Anterior cingulate cortex (tissue), 58 donors: Measurements from ENCODE around the gene SYNPO.

Experiments used
- DNase-seq, 58 donors: peaks; one replicate each; lab custom pipeline; 2025; lab: John Stamatoyannopoulos, UW

Gene SYNPO

DNA sequence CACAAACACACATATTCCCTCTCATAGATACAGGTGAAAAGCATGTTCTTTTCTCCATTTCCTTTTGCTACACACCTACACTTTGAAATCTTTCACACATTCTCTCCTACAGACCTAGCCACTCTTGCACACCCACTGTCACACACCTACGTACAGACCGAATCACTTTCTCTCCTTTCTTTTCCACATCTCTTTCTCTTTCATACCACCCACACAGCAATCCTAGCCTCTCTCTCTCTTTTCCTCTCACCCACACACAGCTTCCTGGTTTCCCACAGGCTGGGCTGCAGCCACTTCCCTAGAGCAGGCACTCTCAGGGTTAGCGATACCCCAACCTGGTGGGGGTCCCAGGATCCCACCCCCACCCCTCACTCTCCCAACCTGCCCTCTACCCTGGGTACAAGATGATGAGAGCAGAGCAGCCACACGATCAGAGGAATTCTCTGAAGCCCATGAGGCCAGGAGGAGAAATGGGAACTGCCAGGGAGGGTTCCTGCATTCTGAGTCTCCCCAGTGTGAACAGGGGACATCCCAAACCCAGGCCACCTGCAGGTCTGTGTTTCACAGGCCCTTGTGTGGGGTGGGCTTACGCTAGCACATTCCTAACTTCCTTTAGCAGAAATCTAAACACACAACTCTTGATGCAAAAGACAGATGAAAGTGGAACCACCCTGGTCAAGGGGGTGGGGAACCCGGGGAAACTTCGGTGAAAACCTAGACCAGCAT is 17.1 kb upstream of the SYNPO start:
- peak in 3 of 58 donors; percentile 22 to 57 (median 42) for DNase-seq

DNA sequence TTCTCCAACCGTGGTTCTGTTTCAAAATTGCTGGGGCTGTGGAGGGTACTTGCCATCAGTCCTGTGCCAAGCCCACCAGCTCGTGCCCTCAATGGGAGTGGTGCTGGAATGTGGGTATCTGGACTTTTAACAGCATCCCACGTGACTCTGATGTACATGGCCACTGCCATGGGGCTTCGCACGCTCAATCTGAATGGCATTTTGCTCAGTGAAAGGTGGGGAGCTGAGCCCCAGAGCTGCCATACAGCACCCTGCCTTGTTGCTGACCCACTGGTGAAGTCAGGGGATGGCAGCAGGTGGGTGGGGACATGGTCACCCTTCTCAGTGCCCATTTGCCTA is 16.6 kb upstream of the SYNPO start:
- no peak for DNase-seq

DNA sequence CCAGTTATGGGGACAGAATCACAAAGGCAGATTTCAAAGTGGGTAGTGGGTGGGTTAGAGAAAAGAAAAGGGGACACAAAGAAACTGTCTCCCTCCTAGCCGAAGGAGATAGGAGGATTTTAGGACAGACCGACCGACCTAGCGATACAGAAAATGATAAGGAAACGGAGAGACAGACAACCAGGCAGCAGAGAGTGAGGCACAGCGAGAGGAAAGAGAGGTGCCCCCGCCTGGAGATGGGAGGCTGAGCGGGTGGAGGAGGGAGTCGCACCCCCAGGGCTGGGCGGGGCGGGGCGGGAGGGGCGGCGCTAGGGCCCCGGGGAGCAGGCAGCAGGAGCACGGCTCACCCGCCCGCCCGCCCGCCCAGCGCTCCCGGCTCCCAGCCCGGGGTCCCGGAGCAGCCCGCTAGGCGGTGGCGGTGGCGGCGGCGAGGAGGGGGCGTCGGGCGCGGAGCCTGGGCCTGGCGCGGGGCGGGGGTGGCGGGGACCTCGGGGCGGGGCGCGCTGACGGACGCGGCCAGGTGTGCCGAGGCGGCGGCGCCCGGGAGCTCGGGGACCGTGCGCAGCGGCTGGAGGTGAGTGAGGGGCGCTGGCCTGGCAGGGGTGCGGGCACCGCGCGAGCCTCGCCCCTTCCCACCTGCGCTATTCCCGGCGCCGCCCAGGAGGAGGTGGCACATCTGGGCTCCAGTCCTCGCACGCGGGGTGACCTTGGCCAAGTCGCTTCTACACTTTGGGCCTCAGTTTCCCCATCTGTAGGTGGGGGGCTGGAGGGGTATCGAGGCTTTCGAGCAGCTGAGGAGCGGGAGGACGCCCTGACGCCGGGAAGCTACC is 15.9 kb upstream of the SYNPO start:
- DNase-seq = peak in 16 of 58 donors; percentile 14 to 77 (median 50)

DNA sequence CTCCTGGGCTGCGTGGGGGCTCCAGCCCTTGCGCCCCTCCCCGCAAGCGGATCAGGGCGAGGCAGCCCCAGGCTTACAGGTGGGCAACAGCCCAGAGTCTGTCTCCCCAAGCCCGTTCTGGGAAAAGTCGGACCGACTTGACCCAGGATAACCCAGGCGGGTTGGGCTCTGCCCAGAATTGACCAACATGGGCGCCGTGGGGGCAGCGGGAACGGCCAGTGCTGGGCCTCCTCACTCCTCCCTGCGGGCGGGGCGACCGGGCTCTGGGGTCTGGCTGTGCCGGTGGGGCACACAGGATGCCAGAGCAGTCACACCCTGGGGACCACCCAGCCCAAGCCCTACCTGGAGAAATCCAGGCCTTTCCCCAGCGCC is 15.3 kb upstream of the SYNPO start:
- no peak for DNase-seq

DNA sequence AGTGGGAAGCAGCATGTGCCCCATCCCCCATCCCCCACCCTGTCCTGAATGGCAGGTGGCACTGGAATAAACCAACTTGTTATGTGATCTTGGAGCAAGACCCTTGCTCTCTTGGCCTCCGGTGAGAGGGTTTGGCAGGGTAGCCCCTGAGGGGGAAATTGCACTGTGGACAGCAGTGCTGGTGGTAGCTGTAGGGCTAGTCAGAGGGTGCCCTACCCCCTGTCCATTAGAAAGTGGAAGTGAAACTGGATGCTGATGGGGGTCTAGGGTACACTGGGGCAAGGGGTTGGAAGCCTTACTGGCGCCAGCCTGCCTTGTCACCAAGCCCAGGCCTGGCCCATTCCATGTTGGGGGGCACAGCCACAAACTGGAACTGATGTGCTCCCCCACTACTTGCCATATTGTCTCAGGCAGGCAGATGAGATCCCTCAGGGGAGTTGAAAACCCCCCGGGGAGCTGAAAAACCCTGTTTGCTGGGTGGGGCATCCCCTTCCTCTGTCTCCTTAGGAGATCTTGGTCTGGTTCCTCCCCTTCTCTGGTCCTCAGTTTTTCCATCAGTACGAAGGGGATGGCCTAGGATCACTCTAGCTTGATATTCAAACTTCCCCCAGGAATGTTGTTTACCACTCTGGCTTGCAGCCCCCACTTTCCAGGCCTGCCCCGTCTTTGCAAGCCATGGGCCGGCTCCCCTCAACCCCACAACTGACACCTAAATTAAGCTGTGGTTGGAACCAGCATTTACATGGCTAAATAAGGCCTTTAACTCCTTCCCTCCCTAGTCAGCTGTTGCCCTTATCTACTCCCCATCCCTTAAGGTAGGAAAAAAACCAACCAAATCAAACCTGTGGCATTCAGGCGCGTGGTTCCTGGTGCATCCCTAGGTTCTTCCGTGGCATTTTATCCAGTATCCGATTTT is 14.4 kb upstream of the SYNPO start:
- no peak for DNase-seq

DNA sequence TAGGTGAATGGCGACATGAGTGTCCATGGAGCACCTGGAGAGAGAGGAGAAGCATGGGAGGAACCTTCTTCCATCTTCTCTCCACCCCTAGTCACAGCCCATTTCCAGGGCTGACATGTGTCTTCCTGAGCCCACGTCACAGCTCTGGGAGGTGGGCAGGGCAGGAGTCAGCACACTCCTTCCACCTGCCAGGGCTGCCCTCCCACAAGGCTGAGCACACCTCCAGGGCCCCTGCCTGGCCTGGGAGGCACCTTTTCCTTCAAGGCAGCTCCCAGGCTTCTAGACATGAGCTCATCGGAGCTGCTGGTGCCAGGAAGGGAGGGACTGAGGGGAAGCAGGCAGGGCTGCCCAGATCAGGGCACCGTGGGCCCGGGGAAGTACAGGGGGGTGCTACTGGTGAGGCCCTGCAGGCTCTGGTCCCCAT is 13.6 kb upstream of the SYNPO start:
- DNase-seq = peak in 1 of 58 donors; percentile 65

DNA sequence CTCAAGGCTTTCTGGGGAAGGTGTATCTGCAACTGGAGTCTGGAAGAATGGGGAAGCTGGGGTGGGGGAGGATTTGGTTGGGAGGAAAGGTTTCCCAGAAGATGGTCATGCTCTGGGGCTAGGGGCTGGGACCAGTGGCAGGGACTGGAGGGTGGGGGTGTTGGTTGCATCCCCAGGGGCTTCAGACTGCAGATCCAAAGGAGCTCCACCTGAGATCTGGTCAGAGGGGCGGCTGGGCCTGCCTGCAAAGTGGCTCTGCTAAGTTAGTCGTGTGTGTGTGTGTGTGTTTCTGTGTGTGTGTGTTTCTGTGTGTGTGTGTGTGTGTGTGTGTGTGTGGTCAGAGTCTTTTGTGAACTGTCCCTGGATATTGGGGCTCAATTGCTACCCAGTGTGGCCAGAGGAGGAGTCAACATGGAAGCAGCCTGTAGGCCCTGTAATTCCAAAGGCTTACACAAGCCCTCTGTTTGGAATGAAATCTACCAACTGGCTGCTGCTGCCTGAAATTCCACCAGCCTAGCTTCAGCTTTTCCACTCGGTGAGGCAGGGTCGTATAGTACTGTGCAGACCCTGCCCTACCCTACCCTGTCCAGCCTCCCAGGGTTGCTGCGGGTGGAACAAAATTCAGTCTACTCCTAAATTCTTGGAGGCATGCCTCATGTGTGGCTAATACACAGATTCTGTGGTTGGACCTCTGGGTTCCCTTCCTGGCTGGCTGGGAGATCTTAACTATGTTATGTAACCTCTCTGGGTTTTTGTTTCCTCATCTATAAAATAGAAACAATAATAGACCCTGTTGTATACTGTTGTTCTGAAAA is 12.5 kb upstream of the SYNPO start:
- DNase-seq = no peak

DNA sequence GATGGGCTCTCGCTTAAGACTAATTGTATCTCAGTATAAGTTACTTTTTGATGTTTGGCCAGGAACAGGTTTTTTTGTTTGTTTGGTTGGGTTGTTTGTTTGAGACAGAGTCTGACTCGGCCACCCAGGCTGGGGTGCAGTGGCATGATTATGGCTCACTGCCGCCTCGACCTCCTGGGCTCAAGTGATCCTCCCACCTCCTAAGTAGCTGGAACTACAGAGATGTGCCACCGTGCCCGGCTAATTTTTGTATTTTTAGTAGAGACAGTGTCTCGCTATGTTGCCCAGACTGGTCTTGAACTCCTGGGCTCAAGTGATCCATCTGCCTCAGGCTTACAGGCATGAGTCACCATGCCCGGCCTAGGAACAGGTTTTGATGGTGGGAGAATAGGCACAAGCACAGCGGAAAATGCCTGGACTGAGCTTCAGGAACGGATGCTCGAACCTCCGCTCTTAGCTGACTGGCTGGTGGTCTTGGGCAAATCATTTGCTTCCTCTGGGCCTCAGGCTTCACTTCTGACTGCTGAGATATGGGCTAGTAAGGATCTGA is 11.4 kb upstream of the SYNPO start:
- no peak for DNase-seq

DNA sequence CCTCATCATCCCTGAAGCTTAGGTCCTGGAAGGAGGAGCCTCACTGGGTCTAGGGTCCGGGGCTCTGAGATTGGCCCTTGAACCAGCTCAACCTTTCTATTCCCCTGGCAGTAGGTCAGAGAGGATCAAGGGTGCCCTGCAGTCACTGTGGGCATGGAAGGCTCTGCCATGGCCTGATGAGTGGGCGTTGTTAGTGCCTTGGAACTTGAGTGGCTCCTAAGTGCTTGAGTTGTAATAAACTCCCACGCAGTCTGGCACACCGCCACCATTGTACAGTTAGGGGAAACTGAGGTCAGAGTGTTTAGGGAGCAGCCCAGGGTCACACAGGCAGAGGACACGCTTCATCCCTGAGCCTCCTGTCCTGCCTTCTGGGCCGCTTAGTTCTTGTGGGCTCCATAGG is 10.4 kb upstream of the SYNPO start:
- DNase-seq = no peak

DNA sequence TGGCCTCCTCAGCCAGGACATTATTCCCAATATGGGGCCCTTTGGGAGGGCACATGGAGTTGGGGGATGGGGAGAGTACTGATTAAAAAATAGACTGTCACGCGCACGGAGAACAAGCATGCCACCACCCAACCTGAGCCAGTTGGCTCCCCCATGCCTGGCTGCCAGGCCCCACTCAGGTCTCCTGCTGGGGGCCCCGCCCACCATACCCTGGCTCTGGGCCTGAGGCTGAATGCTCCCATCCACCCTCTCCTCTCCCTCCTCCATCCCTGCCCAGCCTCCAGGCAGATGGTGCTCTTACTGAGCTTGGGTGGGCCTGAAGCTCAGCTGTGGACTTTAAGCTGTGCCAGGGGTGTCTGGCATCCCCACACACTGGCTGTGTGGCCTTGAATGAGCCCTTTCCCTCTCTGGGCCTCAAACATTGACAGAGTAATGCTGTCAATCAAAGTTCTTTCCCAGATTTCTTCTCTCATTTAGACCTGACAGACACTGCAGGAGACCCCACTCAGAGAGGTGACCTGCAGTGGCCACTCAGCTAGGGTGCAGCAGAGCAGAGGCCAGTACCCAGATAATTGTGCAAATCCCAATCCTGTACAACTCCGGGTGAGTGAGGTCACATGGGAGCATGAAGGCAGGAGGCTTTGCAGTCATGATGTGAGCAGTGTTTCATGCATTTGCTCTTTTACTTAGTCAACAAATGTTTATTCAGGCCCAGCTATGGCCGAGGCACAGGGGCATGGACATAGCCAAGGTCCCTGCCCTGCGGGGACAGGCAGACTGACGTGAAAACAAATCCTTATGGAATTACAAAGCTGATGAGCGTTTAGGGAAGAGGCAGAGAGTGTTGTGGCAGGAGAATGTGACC is 9.8 kb upstream of the SYNPO start:
- DNase-seq = no peak

DNA sequence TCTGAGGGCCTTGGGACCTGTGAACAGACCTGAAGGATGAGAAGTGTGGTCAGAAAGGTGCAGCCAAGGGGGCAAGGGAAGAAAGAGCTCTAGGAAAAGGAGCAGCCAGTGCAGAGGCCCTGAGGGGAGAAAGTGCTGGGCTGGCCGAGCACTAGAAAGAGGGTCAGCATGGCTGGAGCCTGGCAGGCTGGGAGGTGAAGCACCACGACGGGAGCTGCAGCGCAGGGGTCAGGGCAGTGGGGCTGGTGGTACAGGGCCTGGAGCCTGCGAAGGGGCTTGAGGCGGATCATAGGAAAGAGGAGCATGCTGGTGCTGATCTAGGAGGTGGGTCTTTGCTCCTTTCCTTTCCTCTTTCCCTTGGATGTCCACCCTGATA is 9.1 kb upstream of the SYNPO start:
- no peak for DNase-seq

DNA sequence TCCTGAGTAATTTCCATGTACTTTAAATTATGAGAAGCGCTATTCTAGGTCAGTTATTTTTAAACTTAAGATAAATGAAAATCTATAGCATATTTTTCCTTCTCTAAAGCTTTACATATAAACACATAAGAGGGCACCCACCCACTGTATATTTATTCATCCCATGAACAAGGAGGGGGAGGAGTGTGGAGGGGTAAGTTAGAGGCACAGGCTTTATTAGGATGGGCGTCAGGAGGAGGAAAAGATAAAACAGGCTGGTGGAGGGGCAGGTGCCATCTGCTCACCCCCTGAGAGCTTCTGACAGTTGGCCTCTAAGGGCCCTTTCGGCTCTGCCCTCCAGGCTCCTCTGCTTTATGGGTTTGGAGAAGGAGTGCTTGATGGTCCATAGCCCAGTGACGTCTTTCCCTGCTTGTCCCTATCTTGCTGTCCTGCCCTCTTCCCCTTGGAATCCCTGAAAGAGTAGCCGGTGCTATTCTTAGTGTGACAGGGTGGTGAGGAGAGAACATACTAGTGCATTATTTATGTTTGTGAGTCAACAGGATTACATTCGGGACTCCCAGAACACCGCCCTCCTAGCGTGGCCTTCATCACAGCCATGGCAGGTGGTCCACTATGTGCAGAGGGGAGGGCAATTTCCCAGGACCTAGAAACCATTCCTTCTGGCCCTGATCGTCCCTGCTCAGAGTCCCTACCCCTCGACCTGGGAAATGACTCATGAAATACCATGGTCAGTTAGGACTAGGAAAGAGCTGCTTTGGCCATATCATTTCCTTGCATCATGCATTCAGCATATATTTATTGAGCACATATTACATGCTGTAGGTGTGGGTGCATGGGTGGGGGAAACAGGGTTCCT is 7.9 kb upstream of the SYNPO start:
- DNase-seq = no peak

DNA sequence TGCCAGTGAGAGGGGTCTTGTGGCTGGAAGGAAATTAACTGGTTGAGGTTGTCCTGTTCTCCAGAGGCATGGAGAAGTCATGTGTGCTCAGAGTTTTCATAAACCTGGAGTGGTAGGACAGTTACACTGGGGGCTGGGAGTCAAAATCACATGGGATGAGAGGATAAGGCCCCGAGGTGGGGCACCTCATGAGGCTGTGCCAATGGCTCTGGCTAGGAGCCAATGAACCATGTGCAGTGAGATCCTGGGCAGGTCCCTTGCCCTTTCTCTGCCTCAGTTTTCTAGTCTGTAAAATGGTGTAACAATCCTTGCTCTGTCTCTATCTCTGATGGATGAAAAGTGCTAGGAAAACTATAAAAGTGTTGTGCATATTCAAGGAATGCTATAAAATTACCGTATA is 7.0 kb upstream of the SYNPO start:
- DNase-seq = no peak

DNA sequence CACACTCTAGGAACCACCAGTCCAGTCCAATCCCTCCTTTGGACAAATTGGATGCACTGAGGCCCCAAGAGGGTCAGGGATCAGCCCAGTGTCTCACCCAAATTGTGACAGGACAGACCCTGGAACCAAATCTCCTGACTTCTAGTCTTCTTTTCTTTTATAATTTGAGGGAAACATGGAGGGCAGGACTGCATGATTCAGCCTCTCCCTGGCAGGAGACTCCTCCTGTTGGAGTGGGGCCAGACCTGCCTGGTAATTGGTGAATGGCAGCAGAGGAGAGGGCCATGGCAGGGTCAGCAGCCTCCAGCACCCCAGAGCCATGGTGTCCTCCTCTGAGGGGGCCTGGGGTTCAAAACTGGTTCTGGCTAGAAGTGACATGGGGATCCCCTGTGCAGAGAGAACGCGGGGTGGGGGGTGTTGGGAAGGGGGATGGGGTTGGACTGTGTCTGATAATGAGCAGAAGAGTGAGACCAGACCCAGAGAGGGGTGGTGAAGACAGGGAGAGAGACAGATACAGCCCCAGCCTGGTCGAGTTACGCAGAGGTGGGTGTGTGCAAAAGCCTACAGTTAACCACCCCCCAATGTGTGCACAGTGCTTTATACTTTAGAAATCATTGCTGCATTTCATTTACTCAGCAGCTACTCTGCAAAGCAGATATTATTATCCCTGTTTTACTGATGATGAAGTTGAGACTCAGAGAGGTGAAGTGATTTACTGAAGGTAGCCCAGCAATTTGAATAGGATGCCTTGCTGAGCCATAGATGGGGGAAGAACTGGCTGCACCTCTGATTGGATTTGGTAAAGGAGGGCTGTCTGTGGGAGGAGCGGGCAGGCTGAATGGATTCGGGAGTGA is 3.8 kb upstream of the SYNPO start:
- peak in 1 of 58 donors; percentile 37 for DNase-seq

DNA sequence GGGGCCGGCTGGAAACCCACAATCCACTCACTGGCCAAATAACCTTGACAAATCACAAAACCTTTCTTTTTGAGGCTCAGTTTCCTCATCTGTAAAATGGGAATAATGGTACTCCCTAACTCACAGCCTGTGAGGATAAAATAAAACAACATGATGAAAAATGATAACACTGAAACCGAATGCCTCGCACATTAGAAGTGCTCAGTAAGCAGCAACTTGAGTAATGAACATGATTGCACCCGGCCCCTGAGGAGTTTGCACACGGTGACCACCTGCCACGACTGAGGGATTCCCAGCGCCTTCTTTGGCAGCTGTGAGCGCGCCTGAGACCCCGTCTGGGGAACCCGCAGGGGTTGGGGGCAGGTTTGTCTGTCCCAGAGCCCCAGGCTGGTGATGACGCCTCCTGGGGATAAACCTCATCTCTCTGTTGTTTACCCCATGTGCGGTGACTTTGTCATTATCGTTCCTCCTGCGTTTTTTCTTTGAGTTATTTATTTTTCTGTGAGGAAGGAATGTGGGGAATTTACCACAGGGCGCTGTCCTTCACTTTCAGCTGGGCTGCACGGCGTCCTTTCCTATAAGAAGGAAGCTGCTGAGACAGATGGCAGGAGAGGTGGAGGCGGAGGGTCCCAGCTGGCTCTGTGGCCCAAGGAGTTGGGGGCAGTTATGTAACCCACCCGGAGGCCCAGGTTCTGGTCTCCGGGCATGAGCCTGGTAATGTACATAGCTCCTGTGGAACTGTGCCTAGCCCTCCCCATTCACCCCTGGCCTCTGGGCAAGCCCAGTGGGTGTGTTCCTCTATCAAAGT is 3.0 kb upstream of the SYNPO start:
- no peak for DNase-seq

DNA sequence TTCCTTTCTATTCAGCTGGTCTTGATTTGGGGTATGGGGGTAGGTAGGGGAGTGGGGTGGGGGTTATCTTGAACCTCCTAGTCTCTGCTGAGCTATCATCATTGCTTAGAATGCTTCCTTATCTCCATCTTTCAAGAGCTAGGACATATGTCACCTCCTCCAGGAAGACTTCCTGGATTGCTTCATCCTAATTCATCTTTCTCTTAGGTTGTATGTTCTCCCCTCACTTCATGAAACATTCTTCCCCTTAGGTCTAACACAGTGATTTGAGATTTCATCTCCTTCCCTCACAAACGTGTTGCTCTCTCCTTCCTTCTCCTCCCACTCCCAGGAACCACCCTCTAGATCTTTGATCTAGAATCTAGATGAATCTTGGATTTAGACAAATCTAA is 2.4 kb upstream of the SYNPO start:
- no peak for DNase-seq
